AG08395 (cell line): Measurements from ENCODE around the gene CDHR5.
"Not testable (repeated sequence)": the region's sequence is repeated elsewhere in the genome, so short reads cannot be mapped to it uniquely, and the experiment has no call there.

ENCODE experiments used
- DNase-seq: peaks from one replicate; pipeline ENCODE4 v3.0.0; 2012; ENCODE audit warnings: mixed read lengths, low spot score

CDHR5 gene, protein sequence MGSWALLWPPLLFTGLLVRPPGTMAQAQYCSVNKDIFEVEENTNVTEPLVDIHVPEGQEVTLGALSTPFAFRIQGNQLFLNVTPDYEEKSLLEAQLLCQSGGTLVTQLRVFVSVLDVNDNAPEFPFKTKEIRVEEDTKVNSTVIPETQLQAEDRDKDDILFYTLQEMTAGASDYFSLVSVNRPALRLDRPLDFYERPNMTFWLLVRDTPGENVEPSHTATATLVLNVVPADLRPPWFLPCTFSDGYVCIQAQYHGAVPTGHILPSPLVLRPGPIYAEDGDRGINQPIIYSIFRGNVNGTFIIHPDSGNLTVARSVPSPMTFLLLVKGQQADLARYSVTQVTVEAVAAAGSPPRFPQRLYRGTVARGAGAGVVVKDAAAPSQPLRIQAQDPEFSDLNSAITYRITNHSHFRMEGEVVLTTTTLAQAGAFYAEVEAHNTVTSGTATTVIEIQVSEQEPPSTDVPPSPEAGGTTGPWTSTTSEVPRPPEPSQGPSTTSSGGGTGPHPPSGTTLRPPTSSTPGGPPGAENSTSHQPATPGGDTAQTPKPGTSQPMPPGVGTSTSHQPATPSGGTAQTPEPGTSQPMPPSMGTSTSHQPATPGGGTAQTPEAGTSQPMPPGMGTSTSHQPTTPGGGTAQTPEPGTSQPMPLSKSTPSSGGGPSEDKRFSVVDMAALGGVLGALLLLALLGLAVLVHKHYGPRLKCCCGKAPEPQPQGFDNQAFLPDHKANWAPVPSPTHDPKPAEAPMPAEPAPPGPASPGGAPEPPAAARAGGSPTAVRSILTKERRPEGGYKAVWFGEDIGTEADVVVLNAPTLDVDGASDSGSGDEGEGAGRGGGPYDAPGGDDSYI

DNA sequence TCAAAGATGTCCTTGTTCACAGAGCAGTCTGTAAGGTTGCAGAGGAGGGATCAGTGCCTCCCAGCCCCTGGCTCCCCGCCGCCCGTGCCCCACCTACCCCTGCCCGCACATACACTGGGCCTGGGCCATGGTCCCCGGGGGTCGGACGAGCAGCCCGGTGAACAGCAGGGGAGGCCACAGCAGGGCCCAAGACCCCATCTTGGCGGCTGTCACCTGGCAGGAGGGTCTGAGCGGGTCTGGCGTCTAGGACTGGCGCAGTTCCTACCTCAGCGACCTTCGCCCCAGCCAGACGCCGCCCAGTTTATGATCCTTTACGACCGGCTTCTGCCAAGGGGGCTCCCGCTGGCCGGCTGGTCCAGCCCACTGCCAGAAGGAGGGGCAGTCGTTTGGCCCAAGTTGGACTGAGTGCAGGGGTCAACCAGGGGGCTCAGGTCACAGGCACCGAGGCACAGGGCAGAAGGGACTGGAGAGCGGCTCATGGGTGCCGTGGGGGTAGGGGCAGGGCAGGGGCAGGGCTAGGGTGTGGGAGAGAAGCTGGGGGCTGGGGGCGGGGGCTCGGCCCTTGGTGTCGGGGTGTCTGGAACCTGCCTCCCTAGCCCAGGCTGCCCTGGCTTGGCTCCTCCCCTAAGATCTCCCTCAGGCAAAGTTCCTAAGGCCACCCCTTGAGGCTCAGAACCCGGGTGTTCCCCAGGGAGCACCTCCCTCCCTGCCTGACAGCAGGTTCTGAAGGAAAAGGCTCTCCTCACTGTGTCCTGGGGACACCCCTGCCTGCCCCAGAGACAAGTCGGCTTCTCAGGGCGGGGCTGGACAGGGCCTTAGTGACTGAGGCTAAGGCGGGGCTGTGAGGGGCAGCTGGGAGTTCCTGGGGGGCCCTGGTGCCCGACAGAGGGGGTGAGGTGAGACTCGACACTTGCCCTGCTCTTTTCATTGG, at the start of gene CDHR5:
Gene CDHR5, minus strand, starts transcription at position 251 of the 931 bp plus-strand sequence. Its CDS starts 53 bp downstream, at position 198.
- no peak for DNase-seq

DNA sequence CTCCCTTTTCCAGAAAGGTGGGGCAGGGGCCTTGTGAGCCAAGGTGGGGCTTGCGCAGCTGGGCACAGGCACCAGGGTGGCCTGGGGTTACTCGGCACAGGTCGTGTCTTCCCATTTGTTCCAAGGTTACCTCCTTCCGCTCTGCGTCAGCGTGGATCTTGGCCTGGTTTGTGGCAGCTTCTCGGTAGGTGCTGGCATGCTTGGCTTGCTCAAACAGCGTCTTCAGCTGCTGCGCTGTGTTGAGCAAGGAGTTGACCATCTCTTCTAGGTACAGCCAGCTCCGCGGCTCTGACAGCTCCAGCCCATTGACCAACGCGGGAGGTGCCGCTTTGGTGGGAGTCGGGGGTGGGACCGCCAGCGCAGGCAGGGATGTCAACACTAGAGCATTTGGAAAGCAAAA, 49.7 kb upstream of the CDHR5 start:
- DNase-seq: no peak

DNA sequence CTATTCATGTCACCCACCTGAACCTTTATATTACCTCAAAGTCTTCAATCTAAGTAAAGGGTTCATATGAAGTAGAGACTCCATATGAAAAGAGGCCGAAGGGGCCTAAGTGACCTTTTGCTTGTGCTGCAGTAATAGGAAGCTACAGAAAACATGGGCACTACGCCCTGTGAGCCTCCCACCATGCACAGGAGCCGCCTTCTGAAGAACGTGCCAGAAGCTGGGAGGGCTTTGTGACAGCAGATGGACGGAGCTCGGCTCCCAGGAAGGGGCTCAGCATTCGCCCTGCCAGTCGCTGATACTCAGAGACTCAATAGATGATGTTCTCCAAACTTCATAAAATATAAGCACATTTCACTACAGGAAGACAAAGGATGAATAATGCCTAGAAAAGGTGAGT, 49.1 kb upstream of the CDHR5 start:
- no peak for DNase-seq

DNA sequence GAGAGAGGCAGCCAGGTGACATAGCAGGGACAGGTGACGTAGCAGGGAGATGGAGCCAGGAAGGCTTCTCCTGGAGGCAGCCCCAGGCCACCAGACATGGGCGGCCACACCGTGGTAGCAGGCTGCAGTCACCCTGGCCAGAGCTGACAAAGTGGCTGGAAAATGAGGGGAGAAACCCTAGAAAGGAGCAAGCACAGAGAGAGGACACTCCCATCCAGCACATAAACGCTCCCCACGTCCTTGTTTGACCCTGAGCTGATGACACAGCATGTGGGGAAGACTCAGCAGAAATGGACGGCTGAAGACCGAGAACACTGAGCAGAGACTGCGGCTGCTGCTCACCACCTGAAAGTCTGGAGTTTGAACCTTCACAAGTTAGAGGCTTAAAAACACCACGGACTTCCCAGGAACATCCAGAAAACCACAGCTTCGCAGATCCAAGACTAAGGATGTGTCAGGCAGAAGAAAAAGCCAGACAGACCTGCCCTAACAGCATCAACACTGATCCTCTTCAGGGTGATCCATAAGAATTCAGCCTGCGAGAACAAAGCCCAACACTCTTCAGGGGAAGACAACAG, 41.0 kb upstream of the CDHR5 start:
- peak; percentile 88 for DNase-seq

DNA sequence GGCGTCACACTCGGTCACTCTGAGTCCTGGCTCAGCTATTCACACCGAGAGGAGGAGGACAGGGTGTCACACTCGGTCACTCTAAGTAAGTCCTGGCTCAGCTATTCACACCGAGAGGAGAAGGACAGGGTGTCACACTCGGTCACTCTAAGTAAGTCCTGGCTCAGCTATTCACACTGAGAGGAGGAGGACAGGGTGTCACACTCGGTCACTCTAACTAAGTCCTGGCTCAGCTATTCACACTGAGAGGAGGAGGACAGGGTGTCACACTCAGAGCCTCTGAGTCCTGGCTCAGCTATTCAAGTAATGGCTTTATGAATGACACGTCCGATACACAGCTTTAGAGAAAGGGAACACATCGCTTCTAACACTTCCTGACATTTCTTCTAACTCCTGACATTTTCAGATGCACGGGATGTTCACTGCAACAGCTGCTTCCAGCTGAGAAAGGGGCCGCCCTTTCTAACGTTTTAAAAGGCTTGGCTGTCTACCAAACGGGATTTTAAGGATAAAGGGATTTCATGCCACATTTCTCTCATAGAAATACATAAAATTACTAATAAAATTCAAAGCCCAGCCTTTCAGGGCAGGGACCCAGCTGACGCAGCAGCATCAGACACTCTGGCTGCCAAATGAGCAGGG, 40.4 kb upstream of the CDHR5 start:
- DNase-seq: peak; percentile 7

DNA sequence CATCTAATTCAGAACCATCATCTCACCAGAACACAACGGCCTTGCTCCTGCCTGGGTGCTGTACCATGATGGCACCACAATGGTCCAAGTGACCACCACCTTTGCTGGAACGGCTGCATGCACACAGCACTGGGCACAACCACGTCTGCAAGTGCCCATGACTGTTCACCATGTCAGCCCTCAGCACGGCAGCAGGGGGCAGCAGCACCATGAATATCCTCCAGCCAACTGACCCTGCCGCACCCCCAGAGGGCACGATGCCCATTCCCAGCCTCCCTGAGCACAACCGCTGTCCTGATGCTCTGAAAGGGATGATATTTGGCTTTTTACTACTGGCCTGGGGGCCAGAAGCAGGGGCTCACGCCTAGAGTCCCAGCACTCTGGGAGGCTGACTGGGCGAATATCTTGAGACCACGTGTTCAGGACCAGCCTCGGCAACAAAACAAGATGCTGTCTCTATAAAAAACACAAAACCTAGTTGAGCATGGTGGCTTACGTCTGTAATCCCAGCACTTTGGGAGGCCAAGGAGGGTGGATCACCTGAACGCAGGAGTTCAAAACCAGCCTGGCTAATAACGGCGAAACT, 38.0 kb upstream of the CDHR5 start:
- DNase-seq: peak; percentile 92

DNA sequence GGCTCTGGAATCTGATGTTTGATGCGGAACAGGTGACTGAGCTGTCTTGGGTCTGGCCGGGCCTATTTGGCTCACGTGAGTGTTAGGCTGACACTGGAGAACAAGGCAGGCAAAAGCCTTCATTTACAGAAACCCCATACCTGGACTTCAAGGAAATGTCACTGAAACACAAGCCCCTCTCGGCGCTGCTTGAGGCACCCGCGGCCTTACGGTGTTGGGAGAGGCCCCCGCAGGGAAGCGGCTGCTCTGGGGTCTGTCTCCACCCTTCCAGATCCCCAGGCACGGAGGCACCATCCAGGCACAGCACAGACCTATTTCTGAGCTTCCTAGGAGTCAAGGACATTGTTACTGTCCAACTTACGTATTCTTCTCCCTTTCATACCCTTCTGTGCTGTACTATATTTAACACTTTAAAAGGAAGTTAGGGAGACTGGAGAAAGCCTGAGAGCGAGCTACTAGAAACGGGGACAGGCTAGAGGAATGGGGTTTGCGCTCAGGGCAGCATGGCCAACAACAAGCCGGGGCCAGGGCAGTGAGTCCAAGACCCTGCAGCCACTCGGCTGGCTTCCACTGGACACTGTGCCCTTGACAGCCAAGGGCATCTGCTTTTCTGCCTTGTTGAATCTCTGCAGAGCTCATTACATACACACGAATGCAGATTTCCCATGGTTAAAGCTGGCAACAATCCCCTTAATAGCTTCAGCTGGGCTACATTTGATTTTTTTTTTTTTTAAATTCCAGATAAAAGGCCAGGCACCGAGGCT, 36.1 kb upstream of the CDHR5 start:
- no peak for DNase-seq

DNA sequence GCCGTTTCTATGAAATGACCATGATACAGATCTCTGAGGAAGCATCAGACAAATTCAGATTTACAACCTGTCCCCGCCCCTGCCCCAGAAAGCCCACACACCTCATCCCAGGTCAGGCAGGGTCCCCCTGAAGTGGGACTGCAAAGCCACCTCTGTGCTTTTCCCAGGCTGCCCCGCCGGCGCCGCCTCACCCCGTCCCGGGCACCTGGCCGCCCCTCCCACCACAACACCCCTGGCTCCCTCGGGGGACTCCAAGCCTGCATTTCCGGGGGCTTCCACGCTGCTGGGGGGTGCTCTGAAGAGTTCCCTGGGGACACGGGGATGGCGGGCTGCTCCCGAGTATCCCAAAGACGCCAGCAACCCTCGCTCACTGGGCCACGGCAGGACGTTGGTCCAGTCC, 35.5 kb upstream of the CDHR5 start:
- DNase-seq: no peak

DNA sequence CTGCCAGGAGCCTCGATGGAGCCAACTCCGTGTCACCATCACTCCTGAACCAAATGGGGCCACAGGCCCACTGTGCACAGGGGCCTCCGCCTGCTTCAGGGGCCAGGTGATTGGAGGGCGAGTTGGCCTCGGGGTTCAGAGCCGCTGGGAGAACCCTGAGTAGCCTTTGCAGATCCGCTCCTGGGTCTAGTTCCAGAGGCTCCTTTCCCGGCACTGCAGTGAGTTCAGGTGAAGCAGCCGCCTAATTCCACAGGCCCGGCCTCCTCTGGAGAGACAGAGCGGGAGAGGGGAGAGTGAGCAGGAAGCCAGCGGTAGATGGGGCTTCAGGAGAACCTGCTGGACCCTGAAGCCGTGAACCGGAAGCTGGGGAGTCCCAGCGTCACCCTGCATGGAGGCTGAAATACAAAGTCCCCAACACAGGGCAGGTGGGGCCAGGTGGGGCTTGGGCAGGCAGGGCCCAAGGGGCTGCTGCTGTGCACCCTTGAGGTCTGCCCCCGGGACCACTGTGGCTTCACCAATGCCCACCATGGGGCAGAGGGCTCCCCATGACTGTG, 34.9 kb upstream of the CDHR5 start:
- DNase-seq: no peak

DNA sequence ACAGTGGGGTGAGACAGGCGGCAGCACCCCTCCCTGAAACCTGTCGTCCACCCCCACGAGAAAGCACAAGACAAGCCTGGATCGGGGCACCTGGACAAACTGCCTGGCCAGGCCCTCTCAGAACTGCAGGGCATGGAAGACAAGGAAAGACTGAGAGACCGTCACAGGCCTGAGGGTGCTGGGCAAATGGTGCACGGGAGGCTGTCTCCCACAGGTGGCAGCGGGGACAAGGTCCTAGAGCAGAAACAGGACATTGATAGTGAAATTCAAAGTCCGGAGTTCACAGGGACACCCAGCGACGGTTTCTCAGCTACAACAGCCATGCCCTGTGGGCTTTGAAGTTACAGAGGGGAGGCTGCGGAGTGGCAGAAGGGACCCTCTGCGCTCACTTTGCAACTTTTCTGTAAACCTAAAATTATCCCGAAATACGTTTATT, 33.0 kb upstream of the CDHR5 start:
- no peak for DNase-seq

DNA sequence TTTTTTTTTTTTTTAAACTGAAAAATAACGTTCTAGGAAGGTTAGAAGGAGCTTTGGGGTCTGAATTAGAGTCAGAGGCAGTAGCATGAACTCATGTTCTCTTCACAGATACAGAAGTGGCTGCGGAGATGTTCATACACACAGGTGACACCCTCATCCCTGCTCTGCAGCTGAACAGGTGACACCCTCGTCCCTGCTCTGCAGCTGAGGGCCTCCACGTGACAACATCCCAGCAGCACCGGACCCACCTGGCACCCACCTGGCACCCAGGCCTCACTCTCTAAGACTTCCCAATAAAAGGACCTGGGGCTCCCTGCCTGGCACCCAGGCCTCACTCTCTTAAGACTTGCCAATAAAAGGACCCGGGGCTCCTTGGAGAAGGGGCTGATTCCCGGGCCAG, 32.1 kb upstream of the CDHR5 start:
- DNase-seq: no peak

DNA sequence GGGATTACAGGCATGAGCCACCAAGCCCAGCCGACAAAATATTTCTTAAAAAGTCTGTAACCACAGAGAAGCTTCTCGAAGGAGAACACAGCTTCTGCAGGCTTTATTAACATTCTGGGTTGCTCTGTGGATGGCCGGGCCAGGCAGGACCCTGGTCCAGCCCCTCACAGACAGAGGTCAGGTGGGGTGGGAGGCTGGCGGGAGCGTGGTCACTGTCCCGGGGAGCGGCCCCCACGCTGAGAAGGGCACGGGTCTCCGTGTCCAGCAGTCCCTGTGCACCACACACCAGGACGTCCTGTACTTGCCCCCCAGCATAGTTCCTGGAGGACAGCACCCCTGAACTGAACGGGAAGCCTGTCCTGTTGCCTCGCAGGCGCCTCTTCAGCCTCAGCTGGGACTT, 31.7 kb upstream of the CDHR5 start:
- DNase-seq: no peak

DNA sequence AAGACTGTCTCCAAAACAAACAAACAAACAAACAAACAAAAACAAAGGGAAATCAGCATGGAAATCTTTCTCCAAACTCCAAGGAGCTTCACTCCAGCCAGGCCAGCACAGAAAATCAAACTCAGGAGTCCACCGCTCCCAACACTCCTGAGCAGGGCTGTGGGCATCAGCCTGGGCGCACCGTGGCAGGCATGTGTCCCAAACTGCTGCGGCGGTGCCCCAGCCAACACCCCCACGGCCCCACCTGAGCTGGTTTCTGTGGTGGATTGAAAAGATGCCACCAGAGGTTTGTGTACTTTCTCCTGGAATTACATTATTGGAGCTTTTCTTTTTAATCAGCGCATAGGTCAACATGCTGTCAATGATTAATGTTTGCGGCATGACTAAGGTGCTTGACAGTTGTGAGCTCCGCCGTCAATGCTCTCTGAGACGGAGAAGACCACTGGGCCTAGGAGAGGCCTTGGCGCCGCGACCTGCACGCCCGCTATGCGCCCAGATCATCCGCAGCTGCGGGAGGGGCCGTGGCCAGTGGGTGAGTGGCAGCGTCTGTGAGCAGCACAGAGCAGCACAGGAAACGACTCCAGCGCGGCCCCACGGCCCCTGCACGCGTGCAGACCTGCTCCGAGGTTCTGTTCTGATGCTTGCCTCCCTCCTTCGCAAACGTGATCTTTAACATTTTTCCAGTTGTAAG, 30.4 kb upstream of the CDHR5 start:
- no peak for DNase-seq

DNA sequence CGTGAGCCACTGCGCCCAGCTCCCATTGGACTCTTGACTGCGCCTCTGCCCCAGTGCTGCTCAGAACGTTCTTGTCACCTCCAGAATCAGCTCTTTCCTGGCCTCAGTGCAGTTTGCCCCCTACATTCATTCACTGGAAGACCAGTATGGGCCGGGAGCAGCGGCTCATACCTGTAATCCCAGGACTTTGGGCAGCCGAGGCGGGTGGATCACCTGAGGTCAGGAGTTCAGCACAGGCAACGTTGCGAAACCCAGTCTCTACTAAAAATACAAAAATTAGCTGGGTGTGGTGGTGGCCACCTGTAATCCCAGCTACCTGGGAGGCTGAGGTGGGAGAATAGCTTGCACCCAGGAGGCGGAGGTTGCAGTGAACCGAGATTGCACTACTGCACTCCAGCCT, 29.7 kb upstream of the CDHR5 start:
- DNase-seq: not testable (repeated sequence)

DNA sequence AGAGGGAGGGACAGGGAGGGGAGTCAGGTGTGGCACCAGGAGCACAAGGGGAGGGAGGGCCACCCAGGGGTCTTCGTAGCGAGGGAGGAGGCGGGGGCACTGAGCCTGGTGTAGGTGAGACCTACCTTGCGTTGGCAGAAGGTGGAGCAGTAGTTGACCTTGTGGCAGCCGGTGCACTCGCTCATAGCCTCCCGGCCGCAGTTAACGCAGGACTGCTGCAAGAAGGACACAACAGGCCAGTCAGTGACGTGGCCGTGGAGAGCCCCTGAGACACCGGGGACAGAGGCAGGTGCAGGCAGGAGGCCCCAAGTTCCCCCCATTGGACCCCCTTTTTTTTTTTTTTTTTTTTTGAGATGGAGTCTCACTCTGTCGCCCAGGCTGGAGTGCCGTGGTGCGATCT, 29.1 kb upstream of the CDHR5 start:
- no peak for DNase-seq

DNA sequence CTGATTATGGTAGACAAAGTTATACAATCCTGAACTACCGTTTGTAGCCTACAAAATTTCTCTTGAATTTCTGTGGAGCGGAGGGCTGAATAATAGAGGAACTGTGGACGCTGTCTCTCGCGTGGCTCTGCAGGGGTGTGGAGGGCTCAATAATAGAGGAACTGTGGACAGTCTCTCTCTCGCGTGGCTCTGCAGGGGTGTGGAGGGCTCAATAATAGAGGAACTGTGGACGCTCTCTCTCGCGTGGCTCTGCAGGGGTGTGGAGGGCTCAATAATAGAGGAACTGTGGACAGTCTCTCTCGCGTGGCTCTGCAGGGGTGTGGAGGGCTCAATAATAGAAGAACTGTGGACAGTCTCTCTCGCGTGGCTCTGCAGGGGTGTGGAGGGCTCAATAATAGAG, 28.4 kb upstream of the CDHR5 start:
- not testable (repeated sequence) for DNase-seq

DNA sequence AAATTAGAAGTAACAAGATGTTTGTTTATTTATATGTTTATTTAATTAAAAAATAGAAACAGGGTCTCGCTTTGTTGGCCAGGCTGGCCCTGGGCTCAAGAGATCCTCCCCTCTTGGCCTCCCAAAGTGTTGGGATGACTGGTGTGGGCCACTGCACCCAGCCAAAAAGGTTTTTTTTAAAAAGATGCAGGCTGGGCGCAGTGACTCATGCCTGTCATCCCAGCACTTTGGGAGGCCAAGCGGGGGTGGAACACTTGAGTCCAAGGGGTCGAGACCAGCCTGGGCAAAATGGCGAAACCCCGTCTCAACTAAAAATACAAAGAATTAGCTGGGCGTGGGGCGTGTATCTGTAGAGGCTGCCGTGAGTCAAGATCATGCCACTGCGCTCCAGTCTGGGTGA, 25.7 kb upstream of the CDHR5 start:
- no peak for DNase-seq

DNA sequence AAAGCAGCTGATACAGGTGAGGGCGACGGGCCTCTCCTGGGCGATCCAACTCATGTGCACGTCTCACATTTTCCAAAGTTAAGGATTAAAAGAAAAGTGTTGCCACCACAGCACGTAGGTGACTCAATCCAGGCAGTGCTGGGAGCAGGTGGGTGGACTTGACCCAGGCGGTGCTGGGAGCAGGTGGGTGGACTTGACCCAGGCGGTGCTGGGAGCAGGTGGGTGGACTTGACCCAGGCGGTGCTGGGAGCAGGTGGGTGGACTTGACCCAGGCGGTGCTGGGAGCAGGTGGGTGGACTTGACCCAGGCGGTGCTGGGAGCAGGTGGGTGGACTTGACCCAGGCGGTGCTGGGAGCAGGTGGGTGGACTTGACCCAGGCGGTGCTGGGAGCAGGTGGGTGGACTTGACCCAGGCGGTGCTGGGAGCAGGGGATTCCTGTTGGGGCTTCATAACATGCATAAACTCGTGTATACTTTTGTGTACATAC, 23.0 kb upstream of the CDHR5 start:
- DNase-seq: not testable (repeated sequence)

DNA sequence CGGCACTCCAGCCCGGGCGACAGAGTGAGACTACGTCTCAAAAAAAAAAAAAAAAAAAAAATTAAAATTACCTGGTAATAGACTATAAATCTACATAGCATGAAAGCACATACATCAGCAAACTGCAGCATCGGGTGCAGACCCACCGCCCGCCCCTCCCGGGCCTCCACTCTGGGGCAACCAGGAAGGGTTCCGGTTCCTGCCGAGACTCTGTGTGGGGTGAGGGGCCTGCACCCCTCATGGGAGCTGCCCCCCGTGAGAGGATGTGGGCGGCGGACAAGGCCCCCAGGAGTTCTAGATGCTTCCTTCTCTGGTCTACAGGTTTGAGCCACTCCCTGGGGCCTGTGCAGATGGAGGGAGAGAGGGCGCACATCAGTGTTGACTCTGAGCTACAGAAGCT, 21.5 kb upstream of the CDHR5 start:
- DNase-seq: no peak
